Tibial nerve (tissue), 4 donors: ENCODE data around the gene VARS1. TPM values are rescaled to one million over a fixed set of nuclear protein-coding genes. Genes with fewer than 3 reads are reported as not detected.

Experiments used
- DNase-seq, 2 donors: peaks; one replicate each; pipeline ENCODE4 v3.0.0-alpha.2; 2019; ENCODE audit warnings: low spot score in 2 of 2
- H3K27ac ChIP-seq, 4 donors: fragments of 200-600 bp; sonication (generic) in 3 of 4; one replicate each; pipeline ENCODE4 v1.5.1; 2017 to 2019; ENCODE audit warnings: mild to moderate bottlenecking in 1 of 4
- H3K27me3 ChIP-seq, 2 donors: fragments of 200-600 bp; sonication (generic) in 1 of 2; one replicate each; pipeline versions ENCODE4 v1.5.1 to v1.6.0; 2017 to 2019
- H3K36me3 ChIP-seq, 3 donors: fragments of 200-600 bp; sonication (generic); one replicate each; pipeline ENCODE4 v1.5.1; 2018 to 2019
- H3K4me1 ChIP-seq, 4 donors: fragments of 200-600 bp; sonication (generic) in 3 of 4; one replicate each; pipeline ENCODE4 v1.5.1; 2017 to 2019
- H3K4me3 ChIP-seq, 4 donors: fragments of 200-600 bp; sonication (generic) in 3 of 4; one replicate each; pipeline ENCODE4 v1.5.1; 2017 to 2019; ENCODE audit warnings: mild to moderate bottlenecking in 1 of 4, moderate library complexity in 1 of 4
- H3K9me3 ChIP-seq, 4 donors: fragments of 200-600 bp; sonication (generic) in 3 of 4; one replicate each; pipeline ENCODE4 v1.5.1; 2017 to 2019
- CTCF ChIP-seq, 5 experiments: fragments of 200-600 bp in 3 of 5; fragments of 450-650 bp in 2 of 5; sonication (generic) in 3 of 5; IDR thresholded peaks; one replicate each; pipeline ENCODE4 v1.5.1; 2016 to 2019; ENCODE audit warnings: antibody characterized with exemption in 5 of 5, mild to moderate bottlenecking in 3 of 5, moderate library complexity in 2 of 5
- EP300 ChIP-seq, 2 donors: sonication (generic); formaldehyde crosslinking; IDR thresholded peaks; one replicate each; pipeline ENCODE4 v1.6.1; 2017; ENCODE audit warnings: antibody characterized with exemption in 2 of 2, mild to moderate bottlenecking in 1 of 2
- POLR2A ChIP-seq, 2 donors: fragments of 450-650 bp; IDR thresholded peaks; one replicate each; pipeline ENCODE4 v1.6.1; 2017; ENCODE audit warnings: antibody characterized with exemption in 2 of 2, mild to moderate bottlenecking in 2 of 2, moderate library complexity in 2 of 2
- WGBS, 2 donors: methylation state at CpG; one replicate each; pipeline ENCODE4 v1.1.5; 2018; 5-methylcytosine and 5-hydroxymethylcytosine counted together
- total RNA-seq, 4 donors: library from RNA; depleted of rRNA; stranded (reverse); fragments of >200 nt; gene quantifications; one replicate each; pipeline ENCODE4 v1.1.0, GENCODE V29; 2016

Gene VARS1
- total RNA-seq, 4 donors from 2014 or later: 40.8 to 58.6 (median 50.1) TPM

GRCh38 chr6:31769684-31770371 is 25.7 kb downstream of the VARS1 start:
- WGBS, 2 donors: 62 to 63% methylated on average over 12 of the region's 12 CpGs
- TF ChIP-seq EP300 (IDR thresholded peaks at IDR 0.05): no peak
- peak; percentile 31 to 81 (median 60) for TF ChIP-seq CTCF (IDR thresholded peaks at IDR 0.05)
- no peaks in the 10 kb centered on the region for H3K36me3 ChIP-seq
- no peak overlapping the region for H3K27ac ChIP-seq
- peak; percentile 47 to 57 for DNase-seq
- H3K4me3 ChIP-seq: no peak overlapping the region
- peaks cover 0 to 11% (median 0%) of the 10 kb centered on the region in 4 donors for H3K4me1 ChIP-seq
- H3K9me3 ChIP-seq: no peaks in the 10 kb centered on the region
- H3K27me3 ChIP-seq: no peaks in the 10 kb centered on the region

- peak in 1 of 2 donors; percentile 25 for DNase-seq
- peaks cover 0 to 11% (median 0%) of the 10 kb centered on the region in 4 donors for H3K4me1 ChIP-seq
- H3K36me3 ChIP-seq: no peaks in the 10 kb centered on the region
- no peak overlapping the region for H3K4me3 ChIP-seq
- peak overlapping the region in 1 of 4 donors; percentile 41 for H3K27ac ChIP-seq
- TF ChIP-seq POLR2A (IDR thresholded peaks at IDR 0.05) (no peak), EP300 (IDR thresholded peaks at IDR 0.05) (no peak), CTCF (IDR thresholded peaks at IDR 0.05) (no peak)
- no peaks in the 10 kb centered on the region for H3K9me3 ChIP-seq
- H3K27me3 ChIP-seq: no peaks in the 10 kb centered on the region
- WGBS, 2 donors: 87 to 91% methylated on average over 18 of the region's 18 CpGs
Measured at GRCh38 chr6:31768363-31769257, 26.9 kb downstream of the VARS1 start.

GRCh38 chr6:31767096-31767645 is 28.4 kb downstream of the VARS1 start:
- Histone ChIP-seq H3K36me3 (peaks cover 0 to 8% (median 0%) of the 10 kb centered on the region in 3 donors), H3K9me3 (no peaks in the 10 kb centered on the region), H3K4me1 (peaks cover 0 to 21% (median 0%) of the 10 kb centered on the region in 4 donors), H3K27ac (no peak overlapping the region), H3K4me3 (no peak overlapping the region), H3K27me3 (no peaks in the 10 kb centered on the region)
- no peak for DNase-seq
- 78 to 79% methylated on average over 6 of the region's 6 CpGs for WGBS, 2 donors
- TF ChIP-seq POLR2A (IDR thresholded peaks at IDR 0.05): no peak
- TF ChIP-seq CTCF (IDR thresholded peaks at IDR 0.05): no peak
- TF ChIP-seq EP300 (IDR thresholded peaks at IDR 0.05): no peak

GRCh38 chr6:31765910-31766794 is 29.4 kb downstream of the VARS1 start:
- peaks cover 0 to 18% (median 0%) of the 10 kb centered on the region in 3 donors for H3K36me3 ChIP-seq
- no peaks in the 10 kb centered on the region for H3K9me3 ChIP-seq
- TF ChIP-seq EP300 (IDR thresholded peaks at IDR 0.05) (no peak), CTCF (IDR thresholded peaks at IDR 0.05) (no peak), POLR2A (IDR thresholded peaks at IDR 0.05) (no peak)
- no peak overlapping the region for H3K27ac ChIP-seq
- peak overlapping the region in 3 of 4 donors; percentile 3 to 28 (median 3) for H3K4me3 ChIP-seq
- 44 to 47% methylated on average over 41 to 42 of the region's 42 CpGs for WGBS, 2 donors
- peaks cover 0 to 21% (median 0%) of the 10 kb centered on the region in 4 donors for H3K4me1 ChIP-seq
- DNase-seq: no peak
- H3K27me3 ChIP-seq: no peaks in the 10 kb centered on the region
